H1 (cell line): ENCODE measurements around the gene USH1C. TPM values are rescaled to one million over a fixed set of nuclear protein-coding genes. Genes with fewer than 3 reads are reported as not detected.

Source experiments
- TAF7 ChIP-seq: optimal IDR thresholded peaks from 2 replicates; pipeline ENCODE3; 2011; ENCODE audit warnings: low read depth, mild to moderate bottlenecking, inconsistent platforms, low read length, moderate library complexity, borderline replicate concordance
- USF2 ChIP-seq: IDR thresholded peaks from 2 replicates; pipeline ENCODE4 v1.6.1; 2011; ENCODE audit warnings: low read length, improper control_type of control experiment
- polyA plus RNA-seq, 7 experiments: library from polyadenylated mRNA; depleted of rRNA in 3 of 7; stranded (reverse) in 5 of 7; unstranded in 2 of 7; fragments of >200 nt in 5 of 7; fragments of 200-250 nt in 2 of 7; gene quantifications; 1 replicate in 5 of 7; 2 replicates in 1 of 7; 4 replicates in 1 of 7; pipeline versions ENCODE4 v1.2.1 to v1.2.3, GENCODE V29; 2011 to 2013; ENCODE audit warnings: missing spikeins in 2 of 7, mixed read lengths in 2 of 7
- total RNA-seq: library from RNA; stranded (reverse); fragmentation: NEBNext Ultra II Directional; extraction: Animal tissue kit (Norgen Biotek cat#: 25700); gene quantifications from 2 replicates; pipeline ENCODE4 v1.2.1, GENCODE V29; 2021

Gene USH1C
- total and polyA plus RNA-seq, 2 of the 8 experiments (the other 6 are each of a cell fraction or from before 2014, with no cell fraction given) = 1.3 to 1.6 TPM

- TF ChIP-seq TAF7 (no peak), USF2 (no peak)
- TF ChIP-seq, all 59 proteins: peak for 2
Observed at GRCh38 chr11:17471501-17471900, 72.7 kb downstream of the USH1C start (continued).
